SH-SY5Y (cell line): ENCODE results near the gene OR10G8.

ENCODE experiments used
- GATA2 ChIP-seq: IDR thresholded peaks from 2 replicates; pipeline ENCODE4 v1.6.1; 2011; ENCODE audit warnings: mild to moderate bottlenecking, low read depth, low read length
- GATA3 ChIP-seq: IDR thresholded peaks from 2 replicates; pipeline ENCODE4 v1.6.1; 2011; ENCODE audit warnings: low read depth, mild to moderate bottlenecking, low read length, moderate library complexity

Gene OR10G8

GRCh38 chr11:124072147-124072546 lies 45.5 kb downstream of the OR10G8 start:
- TF ChIP-seq GATA2 (no peak), GATA3 (no peak)

- TF ChIP-seq GATA3 (no peak), GATA2 (no peak)
These were observed 48.0 kb downstream of the OR10G8 start for GRCh38 chr11:124074554-124074953.

GRCh38 chr11:124075492-124075840 lies 48.9 kb downstream of the OR10G8 start:
- TF ChIP-seq GATA2 (no peak), GATA3 (no peak)

- TF ChIP-seq GATA2 (no peak), GATA3 (no peak)
These were observed 49.4 kb downstream of the OR10G8 start for GRCh38 chr11:124075841-124076651.

GRCh38 chr11:124077266-124077665 lies 50.7 kb downstream of the OR10G8 start:
- TF ChIP-seq GATA2, result no peak
- TF ChIP-seq GATA3, result no peak

GRCh38 chr11:124078591-124078990 lies 52.0 kb downstream of the OR10G8 start:
- TF ChIP-seq GATA2 (no peak), GATA3 (no peak)

GRCh38 chr11:124079631-124080326 lies 53.2 kb downstream of the OR10G8 start:
- TF ChIP-seq GATA3, result no peak
- TF ChIP-seq GATA2, result no peak
